K562 (cell line): Measurements from ENCODE around the gene WAS. TPM values are rescaled to one million over a fixed set of nuclear protein-coding genes. Genes with fewer than 3 reads are reported as not detected.

Source experiments
- FOXA1 ChIP-seq: fragments of 450-650 bp; IDR thresholded peaks from 2 replicates; pipeline ENCODE4 v1.6.1; 2016; ENCODE audit warnings: mild to moderate bottlenecking, borderline replicate concordance
- GABPA ChIP-seq: fragments of 200-800 bp; sonication (Bioruptor generic); conservative IDR thresholded peaks from 2 replicates; pipeline ENCODE4 v1.6.1; 2016; ENCODE audit warnings: low read depth, missing genetic modification characterization, missing compliant biosample characterization
- GATAD2B ChIP-seq: fragments of 450-650 bp; IDR thresholded peaks from 2 replicates; pipeline ENCODE4 v1.6.1; 2017; ENCODE audit warnings: mild to moderate bottlenecking, borderline replicate concordance
- HDAC8 ChIP-seq: fragments of 450-650 bp; IDR thresholded peaks from 2 replicates; pipeline ENCODE4 v1.6.1; 2016; ENCODE audit warnings: mild to moderate bottlenecking, missing genetic modification characterization, moderate library complexity, missing compliant biosample characterization
- NBN ChIP-seq: fragments of 450-650 bp; IDR thresholded peaks from 2 replicates; pipeline ENCODE4 v1.6.1; 2016; ENCODE audit warnings: low read depth, mild to moderate bottlenecking
- NFXL1 ChIP-seq: fragments of 450-650 bp; formaldehyde crosslinking; IDR thresholded peaks from 2 replicates; pipeline ENCODE4 v1.4.0; 2021; ENCODE audit warnings: mild to moderate bottlenecking
- RBM22 ChIP-seq: fragments of 200-400 bp; formaldehyde crosslinking; IDR thresholded peaks from 2 replicates; pipeline ENCODE4 v1.6.1; 2018; ENCODE audit warnings: low read length, low read depth; ENCODE audit not compliant: poor library complexity, severe bottlenecking
- RUNX1 ChIP-seq: sonication (generic); IDR thresholded peaks from 2 replicates; pipeline ENCODE4 v1.6.1; 2016; ENCODE audit warnings: antibody characterized with exemption, low read depth
- SIN3A ChIP-seq, 2 experiments: fragments of 150-350 bp in 1 of 2; IDR thresholded peaks; 2 replicates each; pipeline ENCODE4 v1.6.1; 2011 to 2016; ENCODE audit warnings: borderline replicate concordance in 2 of 2, low read depth in 2 of 2, low read length in 2 of 2, mild to moderate bottlenecking in 2 of 2, moderate library complexity in 2 of 2; ENCODE audit not compliant: control insufficient read depth in 1 of 2
- SIN3B ChIP-seq: fragments of 450-650 bp; IDR thresholded peaks from 2 replicates; pipeline ENCODE4 v1.6.1; 2017; ENCODE audit warnings: low read depth, mild to moderate bottlenecking, moderate library complexity
- SIX5 ChIP-seq, 2 experiments: IDR thresholded peaks; 2 replicates each; pipeline ENCODE4 v1.6.1; 2011; ENCODE audit warnings: low read length in 2 of 2, borderline replicate concordance in 1 of 2, low read depth in 1 of 2, mild to moderate bottlenecking in 1 of 2, moderate library complexity in 1 of 2; ENCODE audit not compliant: insufficient read depth in 1 of 2
- SMAD3 ChIP-seq: fragments of 450-650 bp; formaldehyde crosslinking; conservative IDR thresholded peaks from 2 replicates; pipeline ENCODE4 v1.4.0; 2020; ENCODE audit warnings: mild to moderate bottlenecking
- SMARCA5 ChIP-seq: fragments of 450-650 bp; IDR thresholded peaks from 2 replicates; pipeline ENCODE4 v1.6.1; 2016
- SNAPC5 ChIP-seq: fragments of 250-450 bp; sonication (Bioruptor Pico); IDR thresholded peaks from 2 replicates; pipeline ENCODE4 v1.8.0; 2021; ENCODE audit warnings: moderate library complexity, mild to moderate bottlenecking, inconsistent platforms
- SP2 ChIP-seq: IDR thresholded peaks from 2 replicates; pipeline ENCODE4 v1.6.1; 2011; ENCODE audit warnings: mild to moderate bottlenecking, low read depth, low read length, moderate library complexity; ENCODE audit not compliant: poor library complexity, severe bottlenecking; ENCODE audit errors: extremely low read depth
- ZNF24 ChIP-seq: fragments of 450-650 bp; IDR thresholded peaks from 2 replicates; pipeline ENCODE4 v1.6.1; 2016
- ZNF408 ChIP-seq: fragments of 250-450 bp; sonication (Bioruptor Pico); IDR thresholded peaks from 2 replicates; pipeline ENCODE4 v1.4.0; 2020; ENCODE audit warnings: low read depth, mild to moderate bottlenecking, moderate library complexity
- ZNF445 ChIP-seq: fragments of 250-450 bp; sonication (Bioruptor Pico); IDR thresholded peaks from 2 replicates; pipeline ENCODE4 v1.4.0; 2020; ENCODE audit warnings: low read depth, mild to moderate bottlenecking, moderate library complexity
- ZNF644 ChIP-seq: fragments of 200-800 bp; sonication (Bioruptor generic); IDR thresholded peaks from 2 replicates; pipeline ENCODE4 v1.6.1; 2016; ENCODE audit warnings: low read depth, missing genetic modification characterization, missing compliant biosample characterization
- ZNF668 ChIP-seq: fragments of 250-450 bp; sonication (Bioruptor Pico); IDR thresholded peaks from 2 replicates; pipeline ENCODE4 v1.8.0; 2022; ENCODE audit warnings: mild to moderate bottlenecking, inconsistent platforms
- polyA plus RNA-seq, 8 experiments: library from polyadenylated mRNA; depleted of rRNA in 4 of 8; stranded (reverse) in 5 of 8; unstranded in 3 of 8; fragments of >200 nt; fragmentation: Nextera tagmentation in 2 of 8; fragmentation: Illumina TruSeq in 1 of 8; extraction: Ambion mirVana in 2 of 8; extraction: Trizol in 1 of 8; gene quantifications; 2 replicates each; pipeline versions ENCODE4 v1.2.1 to v1.2.3, GENCODE V29; 2011 to 2014; ENCODE audit warnings: inconsistent platforms in 1 of 8, missing spikeins in 1 of 8
- total RNA-seq, 7 experiments: library from RNA; depleted of rRNA in 6 of 7; stranded (reverse); fragments of >200 nt in 6 of 7; fragmentation: Illumina TruSeq in 2 of 7; extraction: Trizol in 2 of 7; gene quantifications; 2 replicates each; pipeline versions ENCODE4 v1.2.1 to v1.2.3, GENCODE V29; 2011 to 2021; ENCODE audit warnings: low replicate concordance in 1 of 7
- TF ChIP-seq, protein P1 (sequence below): fragments of 450-650 bp; formaldehyde crosslinking; IDR thresholded peaks from 2 replicates; pipeline ENCODE4 v1.4.0; 2022; ENCODE audit warnings: missing genetic modification characterization
- TF ChIP-seq, protein P2 (sequence below): fragments of 450-650 bp; IDR thresholded peaks from 2 replicates; pipeline ENCODE4 v1.6.1; 2018; ENCODE audit warnings: mild to moderate bottlenecking, low read depth; ENCODE audit not compliant: partially characterized antibody
- TF ChIP-seq, protein P3 (sequence below): fragments of 450-650 bp; IDR thresholded peaks from 2 replicates; pipeline ENCODE4 v1.6.1; 2016

WAS gene
- total and polyA plus RNA-seq, 9 of the 15 experiments (the other 6 are each of a cell fraction or from before 2014, with no cell fraction given): 0.11 to 16.1 (median 3.8) TPM

DNA sequence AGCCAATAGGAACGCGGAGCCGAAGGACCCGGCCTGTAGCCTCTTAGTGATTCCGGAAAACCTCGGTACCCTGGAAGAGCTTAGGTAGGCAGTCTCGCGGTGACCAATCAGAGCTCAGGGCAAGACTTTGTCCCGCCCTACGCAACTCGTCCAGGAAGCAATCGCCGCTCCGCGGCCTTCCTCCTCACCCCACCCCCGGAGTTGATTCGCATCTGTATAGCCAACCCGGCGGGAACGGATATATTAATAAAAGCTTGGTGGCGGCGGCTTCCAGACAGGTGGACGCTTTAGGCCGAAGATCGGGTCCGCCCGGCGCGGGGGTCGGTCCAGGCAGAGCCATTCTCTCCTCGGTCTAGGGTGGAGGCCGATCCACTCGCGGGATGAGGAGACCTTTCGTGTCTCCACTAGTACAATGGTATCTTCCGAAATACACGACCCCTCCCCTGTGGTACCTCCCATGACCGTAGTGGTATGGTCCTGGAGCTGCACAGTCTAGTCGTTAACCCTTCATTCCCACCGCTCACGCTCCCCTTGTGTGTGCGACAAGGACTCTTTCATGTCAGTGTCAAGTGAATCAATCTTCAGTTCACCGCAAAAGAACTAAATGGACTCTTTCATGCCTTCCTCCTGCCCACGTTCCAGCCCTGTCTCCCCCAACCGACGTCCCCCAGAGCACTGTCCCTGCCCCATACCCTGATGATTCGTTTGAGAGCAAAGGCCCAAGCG, 53.8 kb downstream of the WAS start (continued):
- no peak for TF ChIP-seq RBM22
- TF ChIP-seq ZNF644 (tag): no peak
- no peak for TF ChIP-seq GATAD2B
- TF ChIP-seq, protein P1, sequence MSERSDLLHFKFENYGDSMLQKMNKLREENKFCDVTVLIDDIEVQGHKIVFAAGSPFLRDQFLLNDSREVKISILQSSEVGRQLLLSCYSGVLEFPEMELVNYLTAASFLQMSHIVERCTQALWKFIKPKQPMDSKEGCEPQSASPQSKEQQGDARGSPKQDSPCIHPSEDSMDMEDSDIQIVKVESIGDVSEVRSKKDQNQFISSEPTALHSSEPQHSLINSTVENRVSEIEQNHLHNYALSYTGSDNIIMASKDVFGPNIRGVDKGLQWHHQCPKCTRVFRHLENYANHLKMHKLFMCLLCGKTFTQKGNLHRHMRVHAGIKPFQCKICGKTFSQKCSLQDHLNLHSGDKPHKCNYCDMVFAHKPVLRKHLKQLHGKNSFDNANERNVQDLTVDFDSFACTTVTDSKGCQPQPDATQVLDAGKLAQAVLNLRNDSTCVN: no peak
- peak; percentile 96 for TF ChIP-seq GABPA (tag)
- TF ChIP-seq, protein P2, sequence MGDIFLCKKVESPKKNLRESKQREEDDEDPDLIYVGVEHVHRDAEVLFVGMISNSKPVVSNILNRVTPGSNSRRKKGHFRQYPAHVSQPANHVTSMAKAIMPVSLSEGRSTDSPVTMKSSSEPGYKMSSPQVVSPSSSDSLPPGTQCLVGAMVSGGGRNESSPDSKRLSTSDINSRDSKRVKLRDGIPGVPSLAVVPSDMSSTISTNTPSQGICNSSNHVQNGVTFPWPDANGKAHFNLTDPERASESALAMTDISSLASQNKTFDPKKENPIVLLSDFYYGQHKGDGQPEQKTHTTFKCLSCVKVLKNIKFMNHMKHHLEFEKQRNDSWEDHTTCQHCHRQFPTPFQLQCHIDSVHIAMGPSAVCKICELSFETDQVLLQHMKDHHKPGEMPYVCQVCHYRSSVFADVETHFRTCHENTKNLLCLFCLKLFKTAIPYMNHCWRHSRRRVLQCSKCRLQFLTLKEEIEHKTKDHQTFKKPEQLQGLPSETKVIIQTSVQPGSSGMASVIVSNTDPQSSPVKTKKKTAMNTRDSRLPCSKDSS: no peak
- no peak for TF ChIP-seq HDAC8 (tag)
- no peak for TF ChIP-seq SMARCA5
- 0 out of 2 replicates have a peak, but pooled peaks have one; percentile 3 for TF ChIP-seq ZNF24
- no peak for TF ChIP-seq NFXL1 (CRISPR knock-in tag)
- TF ChIP-seq SIN3A (IDR thresholded peaks at IDR 0.05; ENCODE audit: borderline replicate concordance in 2 of 2, control insufficient read depth in 1 of 2, low read depth in 2 of 2, low read length in 2 of 2): no peak
- no peak for TF ChIP-seq SMAD3 (CRISPR knock-in tag)
- no peak for TF ChIP-seq ZNF668 (CRISPR knock-in tag)
- peak; percentile 10; the same call in 1 of the 2 replicates for TF ChIP-seq SIN3B
- peak; percentile 59 for TF ChIP-seq SP2
- TF ChIP-seq RUNX1: no peak
- TF ChIP-seq FOXA1: no peak
- TF ChIP-seq, protein P3, sequence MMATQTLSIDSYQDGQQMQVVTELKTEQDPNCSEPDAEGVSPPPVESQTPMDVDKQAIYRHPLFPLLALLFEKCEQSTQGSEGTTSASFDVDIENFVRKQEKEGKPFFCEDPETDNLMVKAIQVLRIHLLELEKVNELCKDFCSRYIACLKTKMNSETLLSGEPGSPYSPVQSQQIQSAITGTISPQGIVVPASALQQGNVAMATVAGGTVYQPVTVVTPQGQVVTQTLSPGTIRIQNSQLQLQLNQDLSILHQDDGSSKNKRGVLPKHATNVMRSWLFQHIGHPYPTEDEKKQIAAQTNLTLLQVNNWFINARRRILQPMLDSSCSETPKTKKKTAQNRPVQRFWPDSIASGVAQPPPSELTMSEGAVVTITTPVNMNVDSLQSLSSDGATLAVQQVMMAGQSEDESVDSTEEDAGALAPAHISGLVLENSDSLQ: peak; percentile 12; the same call in 1 of the 2 replicates
- peak; percentile 72 for TF ChIP-seq NBN
- TF ChIP-seq ZNF408 (CRISPR knock-in tag): no peak
- TF ChIP-seq SNAPC5 (CRISPR knock-in tag): no peak
- TF ChIP-seq ZNF445 (CRISPR knock-in tag): no peak
- no peak; a peak in 1 of 4 replicates for TF ChIP-seq SIX5 (IDR thresholded peaks at IDR 0.05; ENCODE audit: borderline replicate concordance in 1 of 2, insufficient read depth in 1 of 2, low read depth in 1 of 2, low read length in 2 of 2)
